ENCODE measurements around the gene ZNF69.
A peak's percentile ranks its signal among the peaks of the same experiment; 100 is the strongest.
"Not testable (repeated sequence)": the region's sequence is repeated elsewhere in the genome, so short reads cannot be mapped to it uniquely, and the experiment has no call there.

ZNF69 gene

DNA sequence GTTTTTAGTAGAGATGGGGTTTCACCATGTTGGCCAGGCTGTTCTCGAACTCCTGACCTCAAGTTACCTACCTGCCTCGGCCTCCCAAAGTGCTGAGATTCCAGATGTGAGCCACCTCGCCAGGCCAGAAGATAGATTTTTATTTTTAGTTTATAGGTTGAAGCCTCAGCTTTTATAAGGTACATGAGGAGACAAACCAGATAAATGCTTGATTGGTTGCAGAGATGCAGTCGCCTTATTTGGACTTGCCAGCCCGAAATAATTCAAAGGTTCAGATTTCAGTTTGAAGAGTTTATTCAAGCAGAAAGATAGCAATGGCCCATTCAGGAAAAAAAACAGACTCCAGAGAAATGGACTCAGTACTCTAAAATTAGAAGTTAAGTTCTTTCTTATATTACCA is 3.1 kb downstream of the ZNF69 start:
- FAIRE-seq (no peak), DNase-seq (ENCODE audit: low spot score) (no peak)

DNA sequence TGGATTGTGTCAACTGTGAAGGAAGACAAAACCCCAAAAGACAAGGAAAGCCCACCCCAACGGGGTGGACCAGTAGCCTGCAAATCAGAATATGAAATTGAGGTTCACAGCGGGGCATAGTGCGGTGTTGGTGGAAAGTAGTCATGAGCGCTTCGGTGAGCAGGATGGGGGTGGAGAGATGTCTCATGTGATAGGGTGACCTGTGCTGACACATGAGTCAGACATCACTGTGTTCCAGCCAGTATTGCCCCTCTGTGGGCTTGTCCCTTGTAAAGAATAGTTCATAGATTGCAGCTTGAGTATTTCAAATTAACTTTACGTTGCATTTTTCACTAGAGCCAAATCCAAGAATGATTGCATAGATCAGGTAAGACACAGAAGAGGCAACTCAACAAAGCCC is 7.3 kb downstream of the ZNF69 start:
- DNase-seq (ENCODE audit: low spot score) (no peak), FAIRE-seq (no peak)

DNA sequence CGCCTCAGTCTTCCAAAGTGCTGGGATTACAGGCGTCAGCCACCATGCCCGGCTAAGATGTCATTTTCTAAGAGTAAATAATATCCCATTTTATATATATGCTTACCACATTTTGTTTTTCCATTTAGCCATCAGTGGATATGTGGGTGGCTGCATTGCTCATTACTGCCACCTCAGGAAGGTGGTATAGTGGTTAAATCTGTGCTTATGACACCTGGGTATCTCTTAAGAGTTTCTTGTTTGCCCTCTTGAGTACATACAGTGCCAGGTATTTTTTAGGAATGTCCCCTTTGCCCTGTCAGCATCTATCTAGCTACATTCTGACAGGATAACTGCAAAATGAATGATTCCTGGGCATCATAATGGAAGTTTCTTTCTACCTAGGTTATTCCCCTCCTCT is 14.6 kb downstream of the ZNF69 start:
- DNase-seq (ENCODE audit: low spot score), result no peak
- FAIRE-seq, result no peak

DNA sequence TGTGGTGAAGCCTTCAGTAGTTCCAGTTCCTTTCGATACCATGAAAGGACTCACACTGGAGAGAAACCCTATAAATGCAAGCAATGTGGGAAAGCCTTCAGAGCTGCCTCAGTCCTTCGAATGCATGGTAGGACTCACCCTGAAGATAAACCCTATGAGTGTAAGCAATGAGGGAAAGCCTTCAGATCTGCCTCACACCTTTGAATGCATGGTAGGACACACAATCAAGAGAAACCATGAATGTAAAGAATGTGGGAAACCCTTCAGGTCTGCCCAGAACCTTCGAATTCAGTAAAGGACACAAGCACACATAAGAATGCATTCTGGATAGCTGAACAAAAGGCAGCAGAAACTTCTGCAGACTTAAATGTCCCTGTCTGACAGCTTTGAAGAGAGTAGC is 18.3 kb downstream of the ZNF69 start:
- FAIRE-seq, result no peak
- DNase-seq (ENCODE audit: low spot score), result no peak

DNA sequence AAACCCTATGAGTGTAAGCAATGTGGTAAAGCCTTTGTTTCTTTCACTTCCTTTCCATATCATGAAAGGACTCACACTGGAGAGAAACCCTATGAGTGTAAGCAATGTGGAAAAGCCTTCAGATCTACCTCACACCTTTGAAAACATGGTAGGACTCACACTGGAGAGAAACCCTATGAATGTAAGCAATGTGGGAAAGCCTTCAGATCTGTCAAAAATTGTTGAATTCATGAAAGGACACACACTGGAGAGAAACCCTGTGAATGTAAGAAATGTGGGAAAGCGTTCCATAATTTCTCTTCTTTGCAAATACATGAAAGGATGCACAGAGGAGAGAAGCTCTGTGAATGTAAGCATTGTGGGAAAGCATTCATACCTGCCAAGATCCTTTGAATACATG is 24.4 kb downstream of the ZNF69 start:
- not testable (repeated sequence) for DNase-seq (ENCODE audit: low spot score); FAIRE-seq

DNA sequence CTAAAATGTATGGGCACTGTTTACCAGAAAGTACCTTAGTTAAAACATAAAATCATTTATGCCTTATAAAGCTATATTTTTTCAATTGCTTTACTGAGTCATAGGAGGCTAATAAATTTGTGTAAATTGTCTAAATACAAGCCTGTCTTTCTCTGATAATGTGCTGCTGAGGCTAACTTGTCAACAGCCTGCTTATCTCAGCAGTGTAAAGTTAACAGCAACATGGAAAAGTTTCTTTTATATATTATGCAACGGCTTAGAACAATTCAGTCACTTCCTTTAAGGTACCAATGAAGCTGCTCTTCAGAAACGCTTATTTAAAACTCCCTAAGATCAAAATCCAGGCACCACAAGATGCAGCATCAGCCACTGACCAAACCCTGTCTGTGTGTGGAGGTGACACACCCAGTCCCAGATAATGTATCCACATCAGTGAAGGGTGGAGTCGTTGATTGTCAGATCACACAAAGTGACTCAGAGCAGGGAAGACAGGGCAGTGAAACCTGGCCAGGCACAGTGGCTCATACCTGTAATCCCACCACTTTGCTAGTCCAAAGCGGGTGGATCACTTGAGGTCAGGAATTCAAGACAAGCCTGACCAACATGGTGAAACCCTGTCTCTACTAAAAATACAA is 27.0 kb downstream of the ZNF69 start:
- DNase-seq (ENCODE audit: low spot score); FAIRE-seq: not testable (repeated sequence)

DNA sequence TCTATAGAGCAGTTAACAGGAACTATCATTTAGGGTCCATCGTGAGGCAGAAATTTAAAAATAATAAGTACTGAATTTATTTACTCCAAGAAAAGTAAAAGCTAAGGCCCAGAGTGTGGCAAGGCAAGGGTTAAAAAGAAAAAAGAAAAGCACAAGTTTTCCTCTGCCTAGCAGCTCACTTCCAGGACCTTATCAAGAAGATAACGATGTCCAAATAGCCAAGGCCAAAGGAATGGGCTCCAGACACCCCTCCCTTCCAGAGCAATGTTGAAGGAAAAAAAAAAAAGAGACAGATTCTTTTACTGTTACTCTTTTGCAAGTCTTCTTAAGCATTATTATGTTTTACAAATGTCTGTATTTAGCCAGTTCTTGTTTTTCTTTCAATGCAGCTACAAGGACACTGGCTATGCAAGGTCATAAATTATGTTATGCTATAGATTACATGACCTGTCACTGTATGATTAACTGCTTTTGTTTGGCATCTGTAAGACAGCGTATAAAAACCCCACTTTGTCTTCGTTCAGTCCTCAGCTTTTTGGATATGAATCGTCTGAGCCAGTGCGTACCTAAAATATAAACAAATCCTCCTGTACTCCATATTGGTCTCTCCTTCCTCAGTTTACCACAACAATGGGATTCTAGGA is 34.4 kb downstream of the ZNF69 start:
- no peak for DNase-seq (ENCODE audit: low spot score)
- FAIRE-seq, result no peak

DNA sequence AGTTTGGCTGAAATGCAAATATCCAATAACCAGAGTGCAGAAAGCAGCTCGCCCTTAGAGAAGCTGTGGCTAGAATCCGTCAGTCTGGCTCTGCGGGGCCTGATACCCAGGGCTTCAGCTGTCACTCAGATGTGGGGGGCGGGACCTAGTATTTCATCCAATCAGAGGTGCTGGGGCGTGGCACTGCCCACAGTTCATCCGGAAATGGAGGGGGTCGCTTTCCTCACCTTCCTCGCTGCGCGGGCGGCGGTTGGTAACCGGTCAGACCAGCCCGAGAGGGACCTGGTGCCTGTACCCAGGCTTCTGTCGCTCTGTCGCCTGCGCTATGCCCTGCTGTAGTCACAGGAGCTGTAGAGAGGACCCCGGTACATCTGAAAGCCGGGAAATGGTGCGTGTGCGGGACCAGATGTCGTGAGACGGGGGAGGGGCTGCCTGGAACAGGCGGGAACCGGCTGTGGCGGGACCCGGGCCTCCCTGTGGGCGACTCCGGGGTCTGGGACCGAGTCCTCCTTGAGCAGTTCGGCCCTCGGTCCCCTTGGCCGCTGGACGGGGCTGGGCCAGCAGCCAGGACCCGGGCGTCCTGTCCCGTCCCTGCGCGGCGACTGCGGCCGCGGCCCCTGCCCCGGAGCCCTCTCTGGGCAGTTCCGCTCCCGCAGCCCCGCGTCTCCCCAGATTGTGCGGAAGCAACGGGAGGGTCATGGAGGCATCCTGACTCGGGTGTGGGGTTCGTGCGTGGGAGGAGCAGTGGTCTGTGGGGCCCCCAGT is 37.5 kb downstream of the ZNF69 start, which contains the start of gene ZNF700:
Gene ZNF700 (plus strand): TSS at position 222 of the 765 bp plus-strand sequence. CDS start 104 bp downstream, at position 326.
- FAIRE-seq, result no peak
- DNase-seq (ENCODE audit: low spot score), result peak; percentile 86

DNA sequence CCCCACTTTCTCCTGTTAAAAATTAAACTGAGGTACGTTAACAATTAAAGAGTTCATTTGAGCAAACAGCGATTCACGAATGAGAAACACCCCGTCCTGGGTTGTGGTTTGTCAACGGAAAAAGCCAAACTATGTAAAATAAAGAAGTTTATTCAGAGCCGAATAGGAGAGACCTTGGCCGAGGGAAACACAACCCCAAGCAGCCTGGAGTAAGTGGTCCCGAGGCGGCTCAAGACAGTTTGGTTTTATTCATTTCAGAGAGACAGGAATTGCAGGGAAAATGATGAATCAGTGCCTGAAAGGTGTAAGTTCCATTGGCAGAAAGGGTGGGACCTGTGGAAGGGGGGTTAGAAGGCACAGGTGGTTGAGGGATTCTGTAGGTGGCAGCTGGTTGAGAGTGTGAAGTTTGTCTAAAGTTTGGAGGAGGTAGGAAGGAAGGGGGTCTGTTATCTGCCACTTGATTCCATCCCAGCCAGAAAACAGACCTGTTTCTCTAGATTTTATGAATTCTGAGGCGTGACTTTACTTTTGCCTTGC is 38.1 kb downstream of the ZNF69 start:
- not testable (repeated sequence) for FAIRE-seq; DNase-seq (ENCODE audit: low spot score)

DNA sequence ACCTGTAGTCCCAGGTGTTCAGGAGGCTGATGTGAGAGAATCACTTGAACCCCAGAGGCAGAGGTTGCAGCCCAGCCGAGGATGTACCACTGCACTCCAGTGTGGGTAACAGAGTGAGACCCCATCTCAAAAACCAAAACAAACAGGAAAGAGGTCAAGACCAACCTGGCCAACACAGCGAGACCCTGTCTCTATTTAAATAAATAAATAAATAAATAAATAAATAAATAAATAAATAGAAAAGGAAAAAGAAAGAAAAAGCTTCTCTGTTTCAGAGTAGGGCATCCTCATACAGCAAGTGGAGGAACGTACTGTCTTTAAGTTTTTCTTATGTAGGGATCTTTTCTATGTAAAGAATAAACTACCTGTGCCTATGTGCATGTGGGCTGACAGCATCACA is 39.6 kb downstream of the ZNF69 start:
- FAIRE-seq (no peak), DNase-seq (ENCODE audit: low spot score) (no peak)

DNA sequence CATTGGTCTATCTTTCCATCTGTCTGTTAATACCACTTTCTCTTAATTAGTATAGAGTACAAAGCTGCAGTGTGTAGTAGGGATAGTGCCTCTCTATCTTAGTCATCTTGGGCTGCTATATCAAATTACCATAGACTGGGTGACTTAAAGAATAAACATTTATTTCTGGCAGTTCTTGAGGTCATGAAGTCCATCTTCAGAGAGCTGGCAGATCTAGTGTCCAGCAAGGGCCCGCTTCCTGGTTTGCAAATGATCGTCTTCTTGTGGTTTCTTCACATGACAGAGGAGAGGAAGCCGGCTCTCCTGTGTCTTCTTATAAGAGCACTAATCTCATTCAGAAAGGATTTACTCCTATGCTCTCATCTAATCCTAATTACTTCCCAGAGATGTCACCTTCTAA is 43.5 kb downstream of the ZNF69 start:
- no peak for DNase-seq (ENCODE audit: low spot score)
- FAIRE-seq, result no peak

DNA sequence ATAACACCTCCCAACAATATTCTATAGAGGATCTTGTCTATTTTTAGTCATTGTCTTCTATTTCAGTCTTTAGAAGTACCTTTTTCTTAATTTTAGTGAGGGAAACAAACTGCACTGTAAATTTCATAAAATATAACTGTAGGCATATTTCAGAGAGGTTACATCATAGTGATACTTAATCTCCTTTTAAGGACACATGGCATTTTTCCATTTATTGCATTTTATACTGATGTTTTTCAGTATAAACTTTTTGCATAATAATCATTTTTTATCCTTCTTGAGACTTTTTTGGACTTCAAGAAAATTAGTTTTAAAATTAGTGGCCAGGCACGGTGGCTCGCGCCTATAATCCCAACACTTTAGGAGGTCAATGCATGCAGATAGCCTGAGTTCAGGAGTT is 43.9 kb downstream of the ZNF69 start:
- DNase-seq (ENCODE audit: low spot score), result no peak

DNA sequence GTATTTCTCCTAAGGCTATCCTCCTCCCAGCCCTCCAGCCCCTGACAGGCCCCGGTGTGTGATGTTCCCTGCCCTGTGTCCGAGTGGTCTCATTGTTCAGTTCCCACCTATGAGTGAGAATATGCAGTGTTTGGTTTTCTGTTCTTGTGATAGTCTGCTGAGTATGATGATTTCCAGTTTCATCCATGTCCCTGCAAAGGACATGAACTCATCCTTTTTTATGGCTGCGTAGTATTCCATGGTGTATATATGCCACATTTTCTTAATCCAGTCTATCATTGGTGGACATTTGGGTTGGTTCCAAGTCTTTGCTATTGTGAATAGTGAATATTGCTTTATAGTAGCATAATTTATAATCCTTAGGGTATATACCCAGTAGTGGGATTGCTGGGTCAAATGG is 48.2 kb downstream of the ZNF69 start:
- FAIRE-seq; DNase-seq (ENCODE audit: low spot score): not testable (repeated sequence)

More for the DNA sequence above, 43.9 kb downstream of the ZNF69 start:
- no peak for FAIRE-seq

DNA sequence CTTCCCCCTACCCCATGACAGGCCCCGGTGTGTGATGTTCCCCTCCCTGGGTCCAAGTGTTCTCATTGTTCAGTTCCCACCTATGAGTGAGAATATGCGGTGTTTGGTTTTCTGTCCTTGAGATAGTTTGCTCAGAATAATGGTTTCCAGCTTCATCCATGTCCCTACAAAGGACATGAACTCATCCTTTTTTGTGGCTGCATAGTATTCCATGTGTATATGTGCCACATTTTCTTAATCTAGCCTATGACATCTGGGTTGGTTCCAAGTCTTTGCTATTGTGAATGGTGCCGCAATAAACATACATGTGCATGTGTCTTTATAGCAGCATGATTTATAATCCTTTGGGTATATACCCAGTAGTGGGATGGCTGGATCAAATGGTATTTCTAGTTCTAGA is 50.8 kb downstream of the ZNF69 start:
- not testable (repeated sequence) for FAIRE-seq; DNase-seq (ENCODE audit: low spot score)

DNA sequence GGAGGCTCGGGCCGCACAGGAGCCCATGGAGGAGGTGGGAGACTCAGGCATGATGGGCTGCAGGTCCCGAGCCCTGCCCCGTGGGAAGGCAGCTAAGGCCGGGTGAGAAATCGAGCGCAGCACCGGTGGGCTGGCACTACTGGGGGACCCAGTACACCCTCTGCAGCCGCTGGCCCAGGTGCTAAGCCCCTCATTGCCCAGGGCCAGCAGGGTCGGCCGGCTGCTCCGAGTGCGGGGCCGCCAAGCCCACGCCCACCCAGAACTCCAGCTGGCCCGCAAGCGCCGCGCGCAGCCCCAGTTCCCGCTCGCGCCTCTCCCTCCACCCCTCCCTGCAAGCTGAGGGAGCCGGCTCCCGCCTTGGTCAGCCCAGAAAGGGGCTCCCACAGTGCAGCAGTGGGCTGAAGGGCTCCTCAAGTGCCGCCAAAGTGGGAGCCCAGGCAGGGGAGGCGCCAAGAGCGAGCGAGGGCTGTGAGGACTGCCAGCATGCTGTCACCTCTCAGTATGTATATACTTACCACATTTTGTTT is 53.8 kb downstream of the ZNF69 start:
- FAIRE-seq; DNase-seq (ENCODE audit: low spot score): not testable (repeated sequence)

DNA sequence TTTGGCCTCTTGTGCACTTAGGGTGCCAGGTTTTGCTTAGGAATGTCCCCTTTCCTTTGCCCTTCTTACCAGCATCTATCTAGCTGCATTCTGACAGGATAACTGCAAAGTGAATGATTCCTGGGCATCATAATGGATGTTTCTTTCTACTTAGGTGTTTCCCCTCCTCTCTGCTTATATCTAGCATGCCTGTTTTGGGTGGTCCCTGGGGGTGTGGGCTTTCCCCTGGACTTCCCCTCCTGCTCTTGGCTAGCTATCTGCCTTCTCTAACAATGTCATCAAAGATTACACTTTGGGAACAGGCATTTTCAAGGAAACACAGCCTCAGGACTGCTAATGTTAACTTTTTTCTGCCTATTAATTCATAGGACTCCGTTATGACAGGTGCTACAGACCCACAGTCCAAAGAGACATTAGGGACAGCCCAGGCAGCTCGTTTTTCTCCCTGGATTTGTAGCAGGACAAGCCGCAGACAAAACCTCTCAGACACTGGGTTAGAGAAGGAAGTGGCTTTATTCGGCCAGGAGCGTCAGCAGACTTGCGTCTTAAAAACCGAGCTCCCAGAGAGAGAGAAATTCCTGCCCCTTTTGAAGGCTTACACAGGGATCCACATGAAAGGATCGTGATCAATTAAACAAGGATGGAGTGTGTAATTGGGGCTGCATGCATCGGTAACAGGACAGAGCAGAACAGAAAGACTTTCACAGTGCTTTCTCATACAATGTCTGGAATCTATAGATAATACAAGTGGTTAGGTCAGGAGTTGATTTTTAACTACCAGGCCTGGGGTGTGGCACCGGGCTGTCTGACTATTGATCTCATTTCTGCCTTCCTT is 54.6 kb downstream of the ZNF69 start:
- DNase-seq (ENCODE audit: low spot score), result no peak
- no peak for FAIRE-seq

DNA sequence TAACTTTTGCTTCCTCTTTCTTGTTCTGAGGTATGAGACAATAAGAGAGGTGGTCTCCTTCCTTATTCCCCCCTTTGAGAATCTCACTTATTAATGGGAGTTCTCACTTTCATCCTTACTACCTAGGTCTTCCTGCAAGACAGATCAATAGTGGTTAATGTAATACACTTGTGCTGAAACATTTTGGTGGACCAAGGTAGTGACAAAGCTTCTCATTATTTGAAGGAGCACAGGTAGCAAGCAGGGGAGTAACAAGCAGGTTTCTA is 55.2 kb downstream of the ZNF69 start:
- FAIRE-seq (no peak), DNase-seq (ENCODE audit: low spot score) (no peak)

DNA sequence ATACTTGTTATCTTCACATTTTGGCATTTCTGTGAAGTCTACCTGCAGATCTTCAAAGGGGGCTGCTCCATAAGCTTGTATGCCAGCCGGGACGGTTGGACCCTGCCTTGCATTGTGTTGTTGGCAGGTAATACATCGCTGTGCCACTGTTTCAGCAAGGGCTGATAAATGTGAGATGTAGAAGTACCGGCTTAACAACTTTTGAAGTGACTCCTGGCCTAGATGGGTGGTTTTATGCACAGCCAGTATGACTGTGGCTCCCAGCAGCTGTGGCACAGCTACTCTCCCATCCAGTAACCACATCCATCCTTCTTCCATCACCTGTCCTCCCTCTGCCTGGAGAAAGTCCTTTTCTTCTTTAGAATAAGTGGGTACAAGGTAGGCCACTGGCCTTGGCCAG is 57.1 kb downstream of the ZNF69 start:
- FAIRE-seq (no peak), DNase-seq (ENCODE audit: low spot score) (no peak)

DNA sequence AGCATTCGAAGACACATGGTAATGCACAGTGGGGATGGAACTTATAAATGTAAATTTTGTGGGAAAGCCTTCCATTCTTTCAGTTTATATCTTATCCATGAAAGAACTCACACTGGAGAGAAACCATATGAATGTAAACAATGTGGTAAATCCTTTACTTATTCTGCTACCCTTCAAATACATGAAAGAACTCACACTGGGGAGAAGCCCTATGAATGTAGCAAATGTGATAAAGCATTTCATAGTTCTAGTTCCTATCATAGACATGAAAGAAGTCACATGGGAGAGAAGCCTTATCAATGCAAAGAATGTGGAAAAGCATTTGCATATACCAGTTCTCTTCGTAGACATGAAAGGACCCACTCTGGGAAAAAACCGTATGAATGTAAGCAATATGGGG is 61.1 kb downstream of the ZNF69 start:
- FAIRE-seq, result no peak
- DNase-seq (ENCODE audit: low spot score), result no peak

DNA sequence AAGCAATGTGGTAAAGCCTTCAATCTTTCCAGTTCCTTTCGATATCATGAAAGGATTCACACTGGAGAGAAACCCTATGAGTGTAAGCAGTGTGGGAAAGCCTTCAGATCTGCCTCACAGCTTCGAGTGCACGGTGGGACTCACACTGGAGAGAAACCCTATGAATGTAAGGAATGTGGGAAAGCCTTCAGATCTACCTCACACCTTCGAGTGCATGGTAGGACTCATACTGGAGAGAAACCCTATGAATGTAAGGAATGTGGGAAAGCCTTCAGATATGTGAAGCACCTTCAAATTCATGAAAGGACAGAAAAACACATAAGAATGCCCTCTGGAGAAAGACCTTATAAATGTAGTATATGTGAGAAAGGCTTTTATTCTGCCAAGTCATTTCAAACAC is 61.6 kb downstream of the ZNF69 start:
- DNase-seq (ENCODE audit: low spot score) (no peak), FAIRE-seq (no peak)

DNA sequence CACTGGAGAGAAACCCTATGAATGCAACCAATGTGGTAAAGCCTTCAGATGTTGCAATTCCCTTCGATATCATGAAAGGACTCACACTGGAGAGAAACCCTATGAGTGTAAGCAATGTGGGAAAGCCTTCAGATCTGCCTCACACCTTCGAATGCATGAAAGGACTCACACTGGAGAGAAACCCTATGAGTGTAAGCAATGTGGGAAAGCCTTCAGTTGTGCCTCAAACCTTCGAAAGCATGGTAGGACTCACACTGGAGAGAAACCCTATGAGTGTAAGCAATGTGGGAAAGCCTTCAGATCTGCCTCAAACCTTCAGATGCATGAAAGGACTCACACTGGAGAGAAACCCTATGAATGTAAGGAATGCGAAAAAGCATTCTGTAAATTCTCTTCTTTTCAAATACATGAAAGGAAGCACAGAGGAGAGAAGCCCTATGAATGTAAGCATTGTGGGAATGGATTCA is 62.1 kb downstream of the ZNF69 start:
- DNase-seq (ENCODE audit: low spot score); FAIRE-seq: not testable (repeated sequence)
